Fibroblast of lung (primary cell): Measurements from ENCODE around the gene ZNF318.

Experiments used
- CTCF ChIP-seq, 2 donors: IDR thresholded peaks in 1 of 2; conservative IDR thresholded peaks in 1 of 2; 1 replicate in 1 of 2; 2 replicates in 1 of 2; pipeline ENCODE4 v1.5.1; 2011 to 2012; ENCODE audit warnings: low read length in 2 of 2, control low read depth in 1 of 2, inconsistent platforms in 1 of 2, low read depth in 1 of 2, mild to moderate bottlenecking in 1 of 2
- EZH2 ChIP-seq: IDR thresholded peaks from 2 replicates; pipeline ENCODE4 v1.5.1; 2012; ENCODE audit warnings: low read length, control low read depth, mild to moderate bottlenecking; ENCODE audit errors: missing control alignments

- no peak for TF ChIP-seq CTCF (conservative IDR thresholded peaks at IDR 0.05 in 1 of 2, IDR thresholded peaks at IDR 0.05 in 1 of 2; ENCODE audit: low read depth in 1 of 2, low read length in 2 of 2)
- TF ChIP-seq EZH2 = no peak
Measured at GRCh38 chr6:43339168-43339567, 30.3 kb downstream of the ZNF318 start.
